CD14-positive monocyte (primary cell): ENCODE data around the gene SLC25A21. TPM values are rescaled to one million over a fixed set of nuclear protein-coding genes. Genes with fewer than 3 reads are reported as not detected.

Source experiments
- DNase-seq, 3 donors: peaks; one replicate each; pipeline ENCODE4 v3.0.0-alpha.2; 2011 to 2022
- H2AFZ ChIP-seq: 2 replicates; pipeline ENCODE4 v1.6.0; 2012; ENCODE audit warnings: mild to moderate bottlenecking, low read depth, low read length, inconsistent platforms; ENCODE audit not compliant: insufficient read depth, poor library complexity, severe bottlenecking
- H3K27ac ChIP-seq, 2 donors: 1 replicate in 1 of 2; 2 replicates in 1 of 2; pipeline ENCODE4 v1.5.1; 2012 to 2013; ENCODE audit warnings: low read length in 2 of 2, control low read depth in 1 of 2, inconsistent platforms in 1 of 2, low read depth in 1 of 2, mild to moderate bottlenecking in 1 of 2
- H3K27me3 ChIP-seq, 2 donors: one replicate each; pipeline versions ENCODE4 v1.6.0 to v1.6.1; 2011 to 2013; ENCODE audit warnings: low read length in 2 of 2; ENCODE audit not compliant: control insufficient read depth in 2 of 2, insufficient read depth in 2 of 2
- H3K36me3 ChIP-seq, 2 donors: replicated peaks in 1 of 2; 1 replicate in 1 of 2; 2 replicates in 1 of 2; pipeline versions ENCODE4 v1.5.1 to v1.6.1; 2012 to 2013; ENCODE audit warnings: low read length in 2 of 2, control low read depth in 1 of 2, inconsistent platforms in 1 of 2, mild to moderate bottlenecking in 1 of 2; ENCODE audit not compliant: insufficient read depth in 2 of 2, control insufficient read depth in 1 of 2
- H3K4me1 ChIP-seq, 2 donors: 1 replicate in 1 of 2; 2 replicates in 1 of 2; pipeline versions ENCODE4 v1.5.1 to v1.6.1; 2012 to 2013; ENCODE audit warnings: low read length in 2 of 2, control low read depth in 1 of 2, inconsistent platforms in 1 of 2, mild to moderate bottlenecking in 1 of 2, moderate library complexity in 1 of 2; ENCODE audit not compliant: insufficient read depth in 2 of 2, control insufficient read depth in 1 of 2
- H3K4me2 ChIP-seq: replicated peaks from 2 replicates; pipeline ENCODE3; 2012; ENCODE audit warnings: low read length, moderate library complexity, mild to moderate bottlenecking; ENCODE audit not compliant: poor library complexity, severe bottlenecking; ENCODE audit errors: extremely low read depth
- H3K4me3 ChIP-seq, 3 experiments: fragments of 200-600 bp in 1 of 3; sonication (generic) in 1 of 3; replicated peaks in 1 of 3; 1 replicate in 2 of 3; 2 replicates in 1 of 3; pipeline ENCODE4 v1.5.1; 2011 to 2013; ENCODE audit warnings: low read length in 3 of 3, mild to moderate bottlenecking in 3 of 3, control low read depth in 2 of 3, low read depth in 2 of 3, inconsistent platforms in 1 of 3, moderate library complexity in 1 of 3
- H3K79me2 ChIP-seq: 2 replicates; pipeline ENCODE4 v1.6.0; 2012; ENCODE audit warnings: mild to moderate bottlenecking, control low read depth, inconsistent platforms, low read length, moderate library complexity; ENCODE audit not compliant: insufficient read depth
- H3K9ac ChIP-seq: 2 replicates; pipeline ENCODE4 v1.6.0; 2017; ENCODE audit warnings: low read length, mild to moderate bottlenecking; ENCODE audit not compliant: insufficient read depth, poor library complexity, severe bottlenecking
- H3K9me3 ChIP-seq, 2 donors: replicated peaks in 1 of 2; 1 replicate in 1 of 2; 2 replicates in 1 of 2; pipeline versions ENCODE4 v1.5.1 to v1.6.1; 2012 to 2013; ENCODE audit warnings: low read length in 2 of 2, control low read depth in 1 of 2; ENCODE audit not compliant: control insufficient read depth in 1 of 2, insufficient read depth in 1 of 2
- H4K20me1 ChIP-seq: 2 replicates; pipeline ENCODE4 v1.6.0; 2012; ENCODE audit warnings: mild to moderate bottlenecking, low read length, control low read depth, moderate library complexity; ENCODE audit not compliant: insufficient read depth
- H3K27ac Mint-ChIP-seq, 7 donors: one replicate each; pipeline ENCODE4 v1.8.0; 2020; ENCODE audit warnings: mild to moderate bottlenecking in 7 of 7, mixed read lengths in 7 of 7, moderate library complexity in 6 of 7, inconsistent platforms in 2 of 7
- H3K27me3 Mint-ChIP-seq, 3 donors: one replicate each; pipeline ENCODE4 v1.8.0; 2021 to 2022; ENCODE audit warnings: low read depth in 3 of 3, mild to moderate bottlenecking in 3 of 3, mixed read lengths in 3 of 3, moderate library complexity in 3 of 3, inconsistent platforms in 1 of 3
- H3K36me3 Mint-ChIP-seq, 2 donors: one replicate each; pipeline ENCODE4 v1.8.0; 2020; ENCODE audit warnings: mixed read lengths in 2 of 2, inconsistent platforms in 1 of 2, mild to moderate bottlenecking in 1 of 2
- H3K4me1 Mint-ChIP-seq: one replicate; pipeline ENCODE4 v1.8.0; 2020; ENCODE audit warnings: mild to moderate bottlenecking, mixed read lengths
- H3K4me3 Mint-ChIP-seq, 2 donors: one replicate each; pipeline ENCODE4 v1.8.0; 2020; ENCODE audit warnings: mild to moderate bottlenecking in 2 of 2, mixed read lengths in 2 of 2, moderate library complexity in 1 of 2
- H3K9me3 Mint-ChIP-seq, 7 donors: one replicate each; pipeline ENCODE4 v1.8.0; 2020 to 2022; ENCODE audit warnings: mixed read lengths in 7 of 7, mild to moderate bottlenecking in 6 of 7, moderate library complexity in 6 of 7, inconsistent platforms in 2 of 7
- WGBS: methylation state at CpG from one replicate; pipeline ENCODE4 v1.1.5; 2013; ENCODE audit warnings: missing lambda C conversion rate; ENCODE audit not compliant: insufficient coverage; 5-methylcytosine and 5-hydroxymethylcytosine counted together
- intact Hi-C, 2 donors: fragments of 100-400 bp; cut with micrococcal nuclease; formaldehyde crosslinking; loops; one replicate each; pipeline versions ENCODE4 v1.15.0 to v1.15.1; 2023
- polyA plus RNA-seq, 3 donors: library from polyadenylated mRNA; depleted of rRNA in 1 of 3; unstranded in 2 of 3; stranded (reverse) in 1 of 3; fragments of 300-500 nt in 2 of 3; fragments of >200 nt in 1 of 3; fragmentation: Illumina TruSeq in 2 of 3; gene quantifications; 1 replicate in 2 of 3; 2 replicates in 1 of 3; pipeline ENCODE4 v1.2.3, GENCODE V29; 2012 to 2021
- TF ChIP-seq, protein P1 (sequence below): fragments of 200-600 bp; IDR thresholded peaks from one replicate; pipeline ENCODE4 v1.8.0; 2022; ENCODE audit warnings: antibody characterized with exemption, mild to moderate bottlenecking

Gene SLC25A21
- polyA plus RNA-seq, 3 donors, result not detected

DNA sequence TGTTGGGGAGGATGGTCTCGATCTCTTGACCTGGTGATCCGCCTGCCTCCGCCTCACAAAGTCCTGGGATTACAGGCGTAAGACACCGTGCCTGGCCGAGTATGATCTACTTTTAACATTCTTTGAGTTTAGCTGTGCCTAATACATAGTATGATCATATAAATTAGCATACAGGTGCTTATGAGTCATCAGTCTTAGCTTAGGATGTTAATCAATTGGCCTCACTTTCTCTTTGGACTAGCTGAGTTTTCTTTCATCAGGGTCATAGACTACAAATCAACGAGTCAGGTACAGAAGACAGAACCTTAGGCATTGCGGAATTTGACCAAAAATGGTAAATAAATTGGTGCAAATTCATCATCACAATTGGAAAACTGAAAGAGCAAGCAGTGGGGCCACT, 2.2 kb downstream of the SLC25A21 start:
- Mint-ChIP-seq H3K4me3 (no peak overlapping the region), H3K9me3 (peaks cover 0 to 8% (median 1%) of the 10 kb centered on the region in 7 donors), H3K4me1 (peaks cover 6% of the 10 kb centered on the region), H3K27ac (no peak overlapping the region), H3K36me3 (no peaks in the 10 kb centered on the region), H3K27me3 (peaks cover 39 to 44% (median 39%) of the 10 kb centered on the region in 3 donors)
- intact Hi-C loops, result no loop called here
- Histone ChIP-seq H3K36me3 (no peaks in the 10 kb centered on the region), H3K27me3 (peaks cover 21 to 39% of the 10 kb centered on the region in 2 donors), H3K4me2 (no peak overlapping the region), H3K9ac (no peak overlapping the region), H3K4me1 (no peaks in the 10 kb centered on the region), H3K4me3 (no peak overlapping the region), H3K9me3 (no peaks in the 10 kb centered on the region), H4K20me1 (no peaks in the 10 kb centered on the region), H3K79me2 (no peaks in the 10 kb centered on the region), H2AFZ (no peak overlapping the region), H3K27ac (no peak overlapping the region)
- 90% methylated on average over 2 of the region's 8 CpGs for WGBS
- DNase-seq, result no peak
- TF ChIP-seq, protein P1, sequence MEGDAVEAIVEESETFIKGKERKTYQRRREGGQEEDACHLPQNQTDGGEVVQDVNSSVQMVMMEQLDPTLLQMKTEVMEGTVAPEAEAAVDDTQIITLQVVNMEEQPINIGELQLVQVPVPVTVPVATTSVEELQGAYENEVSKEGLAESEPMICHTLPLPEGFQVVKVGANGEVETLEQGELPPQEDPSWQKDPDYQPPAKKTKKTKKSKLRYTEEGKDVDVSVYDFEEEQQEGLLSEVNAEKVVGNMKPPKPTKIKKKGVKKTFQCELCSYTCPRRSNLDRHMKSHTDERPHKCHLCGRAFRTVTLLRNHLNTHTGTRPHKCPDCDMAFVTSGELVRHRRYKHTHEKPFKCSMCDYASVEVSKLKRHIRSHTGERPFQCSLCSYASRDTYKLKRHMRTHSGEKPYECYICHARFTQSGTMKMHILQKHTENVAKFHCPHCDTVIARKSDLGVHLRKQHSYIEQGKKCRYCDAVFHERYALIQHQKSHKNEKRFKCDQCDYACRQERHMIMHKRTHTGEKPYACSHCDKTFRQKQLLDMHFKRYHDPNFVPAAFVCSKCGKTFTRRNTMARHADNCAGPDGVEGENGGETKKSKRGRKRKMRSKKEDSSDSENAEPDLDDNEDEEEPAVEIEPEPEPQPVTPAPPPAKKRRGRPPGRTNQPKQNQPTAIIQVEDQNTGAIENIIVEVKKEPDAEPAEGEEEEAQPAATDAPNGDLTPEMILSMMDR, result no peak

DNA sequence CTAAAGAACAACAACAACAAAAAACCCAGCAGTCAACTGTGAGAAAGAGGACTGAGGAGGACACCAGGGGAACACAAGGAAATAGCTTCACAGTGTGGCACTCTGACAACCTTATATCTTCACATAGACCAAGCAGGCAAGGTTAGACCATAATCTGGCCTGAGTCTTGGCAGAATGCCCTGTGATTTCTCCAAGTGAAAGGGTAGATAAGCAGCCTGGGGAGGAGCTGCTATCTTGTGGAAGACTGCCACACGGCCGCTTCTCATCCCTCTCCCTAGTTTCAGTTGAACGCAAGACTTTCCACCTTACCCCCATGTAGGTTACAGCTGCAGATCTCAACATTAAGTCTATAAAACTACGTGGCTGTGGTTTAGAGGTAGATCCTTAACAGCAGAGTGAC, 3.7 kb downstream of the SLC25A21 start:
- H3K27ac ChIP-seq, result no peak overlapping the region

More for the DNA sequence above, 3.7 kb downstream of the SLC25A21 start:
- H3K9ac ChIP-seq, result no peak overlapping the region
- Mint-ChIP-seq H3K9me3 (peaks cover 0 to 8% (median 1%) of the 10 kb centered on the region in 7 donors), H3K27me3 (peaks cover 35 to 40% (median 37%) of the 10 kb centered on the region in 3 donors), H3K27ac (no peak overlapping the region), H3K36me3 (no peaks in the 10 kb centered on the region), H3K4me3 (no peak overlapping the region), H3K4me1 (peaks cover 6% of the 10 kb centered on the region)
- H3K36me3 ChIP-seq, result no peaks in the 10 kb centered on the region
- H2AFZ ChIP-seq, result no peak overlapping the region
- intact Hi-C loops, result no loop called here
- no CpG with 5 or more reads among the region's 4 CpGs for WGBS
- DNase-seq, result no peak
- H3K4me1 ChIP-seq, result no peaks in the 10 kb centered on the region
- peaks cover 19 to 35% of the 10 kb centered on the region in 2 donors for H3K27me3 ChIP-seq
- H3K4me2 ChIP-seq, result no peak overlapping the region
- H3K4me3 ChIP-seq, result no peak overlapping the region
- TF ChIP-seq, protein P1, result no peak
- no peaks in the 10 kb centered on the region for H3K9me3 ChIP-seq
- no peaks in the 10 kb centered on the region for H4K20me1 ChIP-seq
- no peaks in the 10 kb centered on the region for H3K79me2 ChIP-seq
